ENCODE results near the gene XRN1.

The XRN1 gene

GRCh38 chr3:142298626-142299025 lies 149.2 kb downstream of the XRN1 start:
- Histone ChIP-seq H3K4me3 (ENCODE audit: low read depth, low read length) (no peak overlapping the region), H3K9me3 (ENCODE audit: insufficient read depth, low read depth, low read length) (no peaks in the 10 kb centered on the region), H3K79me1 (ENCODE audit: low read length) (no peaks in the 10 kb centered on the region), H2BK12ac (ENCODE audit: low read length) (no peak overlapping the region), H3K27ac (ENCODE audit: low read depth, low read length) (no peak overlapping the region), H2BK5ac (ENCODE audit: low read depth, low read length, poor library complexity) (no peak overlapping the region), H3K23ac (ENCODE audit: low read length) (no peak overlapping the region), H2AFZ (ENCODE audit: insufficient read depth, low read length, poor library complexity) (no peak overlapping the region), H2AK5ac (ENCODE audit: low read length) (no peak overlapping the region), H3K4me2 (ENCODE audit: low read length) (no peak overlapping the region), H3K18ac (ENCODE audit: low read length) (no peak overlapping the region), H3K36me3 (ENCODE audit: control insufficient read depth in 1 of 2, insufficient read depth in 2 of 2, low read length in 2 of 2) (no peaks in the 10 kb centered on the region), H2BK120ac (ENCODE audit: insufficient read depth, low read length, poor library complexity) (no peak overlapping the region), H3K4ac (ENCODE audit: low read depth, low read length) (no peak overlapping the region), H3K79me2 (ENCODE audit: control insufficient read depth, insufficient read depth, low read length, poor library complexity) (no peaks in the 10 kb centered on the region), H4K91ac (ENCODE audit: low read depth, low read length) (no peak overlapping the region), H3K4me1 (ENCODE audit: control insufficient read depth in 1 of 2, insufficient read depth in 2 of 2, low read length in 2 of 2) (no peaks in the 10 kb centered on the region), H4K12ac (ENCODE audit: low read depth, low read length) (no peak overlapping the region), H3K27me3 (ENCODE audit: insufficient read depth, low read length) (no peaks in the 10 kb centered on the region), H3K14ac (ENCODE audit: low read length) (no peak overlapping the region), H3K9ac (ENCODE audit: low read length) (no peak overlapping the region), H4K8ac (ENCODE audit: low read depth, low read length) (no peak overlapping the region)
- peak; percentile 11 to 63 for DNase-seq
- no CpG with 5 or more reads among the region's 2 CpGs for WGBS (ENCODE audit: extremely low coverage, insufficient coverage, insufficient read length)

GRCh38 chr3:142296507-142296906 lies 151.3 kb downstream of the XRN1 start:
- Histone ChIP-seq H4K12ac (ENCODE audit: low read depth, low read length) (no peak overlapping the region), H3K23ac (ENCODE audit: low read length) (no peak overlapping the region), H3K4me2 (ENCODE audit: low read length) (no peak overlapping the region), H3K4me3 (ENCODE audit: low read depth, low read length) (no peak overlapping the region), H2BK5ac (ENCODE audit: low read depth, low read length, poor library complexity) (no peak overlapping the region), H3K79me2 (ENCODE audit: control insufficient read depth, insufficient read depth, low read length, poor library complexity) (no peaks in the 10 kb centered on the region), H3K4ac (ENCODE audit: low read depth, low read length) (no peak overlapping the region), H2BK120ac (ENCODE audit: insufficient read depth, low read length, poor library complexity) (no peak overlapping the region), H3K27me3 (ENCODE audit: insufficient read depth, low read length) (no peaks in the 10 kb centered on the region), H3K4me1 (ENCODE audit: control insufficient read depth in 1 of 2, insufficient read depth in 2 of 2, low read length in 2 of 2) (no peaks in the 10 kb centered on the region), H2AFZ (ENCODE audit: insufficient read depth, low read length, poor library complexity) (no peak overlapping the region), H3K18ac (ENCODE audit: low read length) (no peak overlapping the region), H3K9me3 (ENCODE audit: insufficient read depth, low read depth, low read length) (no peaks in the 10 kb centered on the region), H2BK12ac (ENCODE audit: low read length) (no peak overlapping the region), H3K27ac (ENCODE audit: low read depth, low read length) (no peak overlapping the region), H3K9ac (ENCODE audit: low read length) (no peak overlapping the region), H3K79me1 (ENCODE audit: low read length) (no peaks in the 10 kb centered on the region), H2AK5ac (ENCODE audit: low read length) (no peak overlapping the region), H4K8ac (ENCODE audit: low read depth, low read length) (no peak overlapping the region), H4K91ac (ENCODE audit: low read depth, low read length) (no peak overlapping the region), H3K36me3 (ENCODE audit: control insufficient read depth in 1 of 2, insufficient read depth in 2 of 2, low read length in 2 of 2) (no peaks in the 10 kb centered on the region), H3K14ac (ENCODE audit: low read length) (no peak overlapping the region)
- WGBS (ENCODE audit: extremely low coverage, insufficient coverage, insufficient read length), result no CpG with 5 or more reads among the region's 1 CpG
- DNase-seq, result no peak

GRCh38 chr3:142287866-142288638 lies 159.8 kb downstream of the XRN1 start:
- H3K4me1 ChIP-seq (ENCODE audit: control insufficient read depth in 1 of 2, insufficient read depth in 2 of 2, low read length in 2 of 2), result no peaks in the 10 kb centered on the region
- H2BK5ac ChIP-seq (ENCODE audit: low read depth, low read length, poor library complexity), result no peak overlapping the region
- H2AFZ ChIP-seq (ENCODE audit: insufficient read depth, low read length, poor library complexity), result no peak overlapping the region
- H4K8ac ChIP-seq (ENCODE audit: low read depth, low read length), result no peak overlapping the region
- no peak overlapping the region for H2BK120ac ChIP-seq (ENCODE audit: insufficient read depth, low read length, poor library complexity)
- H2AK5ac ChIP-seq (ENCODE audit: low read length), result no peak overlapping the region
- H3K27ac ChIP-seq (ENCODE audit: low read depth, low read length), result no peak overlapping the region
- no peak overlapping the region for H4K12ac ChIP-seq (ENCODE audit: low read depth, low read length)
- no peaks in the 10 kb centered on the region for H3K79me2 ChIP-seq (ENCODE audit: control insufficient read depth, insufficient read depth, low read length, poor library complexity)
- DNase-seq, result no peak
- no peak overlapping the region for H3K4ac ChIP-seq (ENCODE audit: low read depth, low read length)
- H3K9ac ChIP-seq (ENCODE audit: low read length), result no peak overlapping the region
- no peak overlapping the region for H3K4me2 ChIP-seq (ENCODE audit: low read length)
- H3K27me3 ChIP-seq (ENCODE audit: insufficient read depth, low read length), result no peaks in the 10 kb centered on the region
- H3K4me3 ChIP-seq (ENCODE audit: low read depth, low read length), result no peak overlapping the region
- H3K9me3 ChIP-seq (ENCODE audit: insufficient read depth, low read depth, low read length), result peaks cover 10% of the 10 kb centered on the region
- no peak overlapping the region for H3K14ac ChIP-seq (ENCODE audit: low read length)
- WGBS (ENCODE audit: extremely low coverage, insufficient coverage, insufficient read length), result no CpG with 5 or more reads among the region's 5 CpGs
- no peak overlapping the region for H2BK12ac ChIP-seq (ENCODE audit: low read length)
- H3K79me1 ChIP-seq (ENCODE audit: low read length), result no peaks in the 10 kb centered on the region
- peaks cover 2% of the 10 kb centered on the region in 2 experiments for H3K36me3 ChIP-seq (ENCODE audit: control insufficient read depth in 1 of 2, insufficient read depth in 2 of 2, low read length in 2 of 2)
- no peak overlapping the region for H4K91ac ChIP-seq (ENCODE audit: low read depth, low read length)
- no peak overlapping the region for H3K23ac ChIP-seq (ENCODE audit: low read length)
- no peak overlapping the region for H3K18ac ChIP-seq (ENCODE audit: low read length)

GRCh38 chr3:142285083-142285517 lies 162.7 kb downstream of the XRN1 start:
- Histone ChIP-seq H3K36me3 (ENCODE audit: control insufficient read depth in 1 of 2, insufficient read depth in 2 of 2, low read length in 2 of 2) (peaks cover 1 to 2% of the 10 kb centered on the region in 2 experiments), H3K4me1 (ENCODE audit: control insufficient read depth in 1 of 2, insufficient read depth in 2 of 2, low read length in 2 of 2) (no peaks in the 10 kb centered on the region), H3K23ac (ENCODE audit: low read length) (no peak overlapping the region), H3K4me3 (ENCODE audit: low read depth, low read length) (no peak overlapping the region), H2AFZ (ENCODE audit: insufficient read depth, low read length, poor library complexity) (no peak overlapping the region), H3K4ac (ENCODE audit: low read depth, low read length) (no peak overlapping the region), H4K8ac (ENCODE audit: low read depth, low read length) (no peak overlapping the region), H2BK5ac (ENCODE audit: low read depth, low read length, poor library complexity) (no peak overlapping the region), H3K4me2 (ENCODE audit: low read length) (no peak overlapping the region), H4K12ac (ENCODE audit: low read depth, low read length) (no peak overlapping the region), H3K27ac (ENCODE audit: low read depth, low read length) (no peak overlapping the region), H3K79me1 (ENCODE audit: low read length) (no peaks in the 10 kb centered on the region), H3K9ac (ENCODE audit: low read length) (no peak overlapping the region), H3K27me3 (ENCODE audit: insufficient read depth, low read length) (no peaks in the 10 kb centered on the region), H3K14ac (ENCODE audit: low read length) (no peak overlapping the region), H2BK12ac (ENCODE audit: low read length) (no peak overlapping the region), H3K9me3 (ENCODE audit: insufficient read depth, low read depth, low read length) (peaks cover 8% of the 10 kb centered on the region), H2BK120ac (ENCODE audit: insufficient read depth, low read length, poor library complexity) (no peak overlapping the region), H2AK5ac (ENCODE audit: low read length) (no peak overlapping the region), H3K79me2 (ENCODE audit: control insufficient read depth, insufficient read depth, low read length, poor library complexity) (no peaks in the 10 kb centered on the region), H3K18ac (ENCODE audit: low read length) (no peak overlapping the region), H4K91ac (ENCODE audit: low read depth, low read length) (no peak overlapping the region)
- no peak for DNase-seq
- WGBS (ENCODE audit: extremely low coverage, insufficient coverage, insufficient read length), result no CpG with 5 or more reads among the region's 2 CpGs
